ENCODE measurements around the gene ATG9B.
"Not testable (repeated sequence)": the region's sequence is repeated elsewhere in the genome, so short reads cannot be mapped to it uniquely, and the experiment has no call there.

Gene ATG9B

DNA sequence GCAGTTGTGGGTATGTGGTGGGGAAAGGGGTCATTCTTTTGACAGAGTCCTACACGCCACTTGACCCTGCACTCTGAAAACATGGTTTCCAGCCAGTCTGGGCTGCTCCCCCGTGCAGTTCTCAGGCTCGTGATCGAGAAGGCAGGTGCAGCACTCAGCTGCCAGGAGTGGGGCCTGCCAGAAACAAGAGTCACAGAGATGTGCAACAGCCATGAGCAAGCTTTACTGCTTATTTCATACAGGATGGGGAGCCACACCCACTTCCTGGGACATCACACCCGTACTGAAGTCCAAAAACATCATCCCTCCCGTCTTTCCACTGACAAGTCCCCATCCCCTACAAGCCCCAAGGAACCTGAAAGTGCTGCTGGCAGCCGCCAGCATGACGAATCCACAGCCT lies 9.3 kb downstream of the ATG9B start:
- H3K27ac ChIP-seq (ENCODE audit: low read depth, low read length) = no peak overlapping the region
- peaks cover 4% of the 10 kb centered on the region; the same call in 1 of the 2 replicates for H3K27me3 ChIP-seq (ENCODE audit: insufficient read depth, low read length)
- peaks cover 15% of the 10 kb centered on the region for H3K4me1 ChIP-seq (ENCODE audit: control insufficient read depth, insufficient read depth, low read length, unreplicated experiment)
- H3K79me2 ChIP-seq (ENCODE audit: control insufficient read depth, insufficient read depth, low read length, unreplicated experiment) = no peaks in the 10 kb centered on the region
- no peak overlapping the region for H3K4me3 ChIP-seq (ENCODE audit: low read depth, low read length)
- no peaks in the 10 kb centered on the region for H3K36me3 ChIP-seq (ENCODE audit: insufficient read depth, low read length)
- H2AFZ ChIP-seq (ENCODE audit: low read length, unreplicated experiment) = no peak overlapping the region

DNA sequence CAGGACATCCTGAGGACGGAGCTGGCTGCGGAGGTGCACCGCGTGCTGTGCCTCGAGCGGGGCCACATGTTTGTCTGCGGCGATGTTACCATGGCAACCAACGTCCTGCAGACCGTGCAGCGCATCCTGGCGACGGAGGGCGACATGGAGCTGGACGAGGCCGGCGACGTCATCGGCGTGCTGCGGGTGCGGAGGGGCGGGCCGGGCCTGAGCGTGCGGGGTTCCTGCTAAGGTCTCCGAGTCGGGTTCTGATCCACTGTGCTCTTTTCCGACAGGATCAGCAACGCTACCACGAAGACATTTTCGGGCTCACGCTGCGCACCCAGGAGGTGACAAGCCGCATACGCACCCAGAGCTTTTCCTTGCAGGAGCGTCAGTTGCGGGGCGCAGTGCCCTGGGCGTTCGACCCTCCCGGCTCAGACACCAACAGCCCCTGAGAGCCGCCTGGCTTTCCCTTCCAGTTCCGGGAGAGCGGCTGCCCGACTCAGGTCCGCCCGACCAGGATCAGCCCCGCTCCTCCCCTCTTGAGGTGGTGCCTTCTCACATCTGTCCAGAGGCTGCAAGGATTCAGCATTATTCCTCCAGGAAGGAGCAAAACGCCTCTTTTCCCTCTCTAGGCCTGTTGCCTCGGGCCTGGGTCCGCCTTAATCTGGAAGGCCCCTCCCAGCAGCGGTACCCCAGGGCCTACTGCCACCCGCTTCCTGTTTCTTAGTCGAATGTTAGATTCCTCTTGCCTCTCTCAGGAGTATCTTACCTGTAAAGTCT lies 10.4 kb downstream of the ATG9B start:
- Histone ChIP-seq H3K4me1 (ENCODE audit: control insufficient read depth, insufficient read depth, low read length, unreplicated experiment) (peaks cover 12% of the 10 kb centered on the region), H3K27ac (ENCODE audit: low read depth, low read length) (no peak overlapping the region), H3K79me2 (ENCODE audit: control insufficient read depth, insufficient read depth, low read length, unreplicated experiment) (no peaks in the 10 kb centered on the region), H2AFZ (ENCODE audit: low read length, unreplicated experiment) (peak overlapping the region; percentile 65), H3K4me3 (ENCODE audit: low read depth, low read length) (peak overlapping the region; percentile 73), H3K36me3 (ENCODE audit: insufficient read depth, low read length) (no peaks in the 10 kb centered on the region), H3K27me3 (ENCODE audit: insufficient read depth, low read length) (peaks cover 2% of the 10 kb centered on the region; the same call in 1 of the 2 replicates)

DNA sequence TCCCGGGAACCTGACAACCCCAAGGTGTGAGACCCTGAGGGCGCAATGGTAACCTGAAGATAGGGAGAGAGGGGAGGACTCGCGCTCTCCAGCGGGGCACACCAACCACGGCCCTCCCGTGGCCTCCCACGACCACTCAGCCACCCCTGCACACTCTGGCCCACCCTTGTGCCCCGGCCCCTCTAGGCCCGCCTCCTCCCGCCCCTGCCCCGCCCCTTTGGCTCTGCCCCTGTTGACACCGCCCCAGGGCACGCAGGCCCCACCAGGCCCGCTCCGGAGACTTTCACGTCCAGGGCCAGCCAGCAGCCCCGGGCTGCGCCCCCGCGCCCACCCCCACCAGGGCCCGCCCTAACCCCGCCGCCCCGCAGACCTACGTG lies 10.9 kb downstream of the ATG9B start:
- H3K4me1 ChIP-seq (ENCODE audit: control insufficient read depth, insufficient read depth, low read length, unreplicated experiment) = peaks cover 11% of the 10 kb centered on the region
- H3K27ac ChIP-seq (ENCODE audit: low read depth, low read length) = no peak overlapping the region
- H3K4me3 ChIP-seq (ENCODE audit: low read depth, low read length) = peak overlapping the region; percentile 73
- no peak overlapping the region for H2AFZ ChIP-seq (ENCODE audit: low read length, unreplicated experiment)
- no peaks in the 10 kb centered on the region for H3K36me3 ChIP-seq (ENCODE audit: insufficient read depth, low read length)
- no peaks in the 10 kb centered on the region for H3K27me3 ChIP-seq (ENCODE audit: insufficient read depth, low read length)
- no peaks in the 10 kb centered on the region for H3K79me2 ChIP-seq (ENCODE audit: control insufficient read depth, insufficient read depth, low read length, unreplicated experiment)

DNA sequence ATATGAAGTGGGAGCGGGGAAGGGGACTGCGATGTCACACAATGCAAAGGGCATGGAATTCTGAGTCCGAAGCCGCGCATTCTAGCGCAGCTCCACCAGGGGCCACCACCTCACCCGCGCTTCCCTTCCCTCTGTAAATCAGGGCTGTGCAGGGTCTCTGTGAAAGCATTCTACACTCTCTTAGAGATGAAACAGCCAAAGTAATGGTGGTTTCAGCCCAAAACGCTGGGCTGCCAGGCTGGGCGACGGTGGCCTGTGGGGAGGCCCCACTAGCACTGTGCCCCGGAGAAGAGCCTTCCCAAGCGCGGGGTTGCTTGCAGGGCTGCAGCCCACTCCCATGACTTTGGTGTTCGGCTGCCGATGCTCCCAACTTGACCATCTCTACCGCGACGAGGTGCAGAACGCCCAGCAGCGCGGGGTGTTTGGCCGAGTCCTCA lies 11.4 kb downstream of the ATG9B start:
- peak overlapping the region; percentile 73 for H3K4me3 ChIP-seq (ENCODE audit: low read depth, low read length)
- H3K36me3 ChIP-seq (ENCODE audit: insufficient read depth, low read length) = no peaks in the 10 kb centered on the region
- no peak overlapping the region for H3K27ac ChIP-seq (ENCODE audit: low read depth, low read length)
- no peak overlapping the region for H2AFZ ChIP-seq (ENCODE audit: low read length, unreplicated experiment)
- H3K79me2 ChIP-seq (ENCODE audit: control insufficient read depth, insufficient read depth, low read length, unreplicated experiment) = no peaks in the 10 kb centered on the region
- H3K4me1 ChIP-seq (ENCODE audit: control insufficient read depth, insufficient read depth, low read length, unreplicated experiment) = peaks cover 11% of the 10 kb centered on the region
- H3K27me3 ChIP-seq (ENCODE audit: insufficient read depth, low read length) = no peaks in the 10 kb centered on the region

DNA sequence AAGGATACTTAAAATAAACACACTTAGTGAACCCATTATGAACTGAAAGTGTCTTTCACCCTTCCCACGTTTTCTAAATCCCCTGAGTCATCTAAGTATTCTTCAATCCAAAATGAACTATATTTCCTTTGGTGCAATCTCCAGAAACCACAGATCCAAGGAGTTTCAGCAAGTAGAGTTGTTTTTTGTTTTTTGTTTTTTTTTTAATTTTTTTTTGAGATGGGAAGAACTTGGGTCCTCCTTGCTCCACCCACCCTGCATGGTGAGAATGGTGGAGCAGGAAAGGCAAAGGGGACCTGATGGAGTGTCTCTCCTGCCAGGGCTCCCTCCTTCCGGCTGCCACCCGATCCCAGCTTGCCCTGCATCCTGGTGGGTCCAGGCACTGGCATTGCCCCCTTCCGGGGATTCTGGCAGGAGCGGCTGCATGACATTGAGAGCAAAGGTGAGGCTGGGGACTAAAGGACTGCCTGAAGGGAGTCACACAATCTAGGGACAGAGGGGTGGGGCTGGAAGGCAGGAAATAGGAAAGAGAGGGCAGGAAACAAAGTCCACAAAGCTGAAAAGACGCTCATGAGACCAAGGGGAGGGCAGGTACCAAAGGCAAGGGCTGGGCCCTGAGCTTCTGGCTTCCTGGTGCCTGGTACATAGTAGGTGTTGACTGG lies 12.1 kb downstream of the ATG9B start:
- Histone ChIP-seq H3K4me3 (ENCODE audit: low read depth, low read length) (no peak overlapping the region), H3K79me2 (ENCODE audit: control insufficient read depth, insufficient read depth, low read length, unreplicated experiment) (no peaks in the 10 kb centered on the region), H2AFZ (ENCODE audit: low read length, unreplicated experiment) (no peak overlapping the region), H3K27me3 (ENCODE audit: insufficient read depth, low read length) (no peaks in the 10 kb centered on the region), H3K4me1 (ENCODE audit: control insufficient read depth, insufficient read depth, low read length, unreplicated experiment) (peaks cover 11% of the 10 kb centered on the region), H3K36me3 (ENCODE audit: insufficient read depth, low read length) (no peaks in the 10 kb centered on the region), H3K27ac (ENCODE audit: low read depth, low read length) (0 out of 2 replicates have a peak overlapping the region, but pooled peaks have one; percentile 5)

DNA sequence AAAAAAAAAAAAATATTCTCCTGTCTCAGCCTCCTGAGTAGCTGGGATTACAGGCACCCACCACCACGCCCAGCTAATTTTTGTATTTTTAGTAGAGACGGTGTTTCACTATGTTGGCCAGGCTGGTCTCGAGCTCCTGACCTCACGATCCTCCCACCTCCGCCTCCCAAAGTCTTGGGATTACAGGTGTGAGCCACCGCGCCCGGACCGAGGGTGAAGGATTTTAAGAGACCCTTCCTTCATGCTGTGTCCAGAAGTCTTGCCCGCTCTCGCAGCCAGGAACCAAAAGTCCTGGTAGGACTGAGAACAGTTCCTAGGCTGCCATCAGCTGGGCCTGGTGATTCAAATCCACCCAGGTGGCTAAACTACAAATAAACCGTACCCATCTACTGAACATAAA lies 12.7 kb downstream of the ATG9B start:
- not testable (repeated sequence) for H3K79me2 ChIP-seq (ENCODE audit: control insufficient read depth, insufficient read depth, low read length, unreplicated experiment); H3K4me3 ChIP-seq (ENCODE audit: low read depth, low read length); H2AFZ ChIP-seq (ENCODE audit: low read length, unreplicated experiment); H3K36me3 ChIP-seq (ENCODE audit: insufficient read depth, low read length); H3K27me3 ChIP-seq (ENCODE audit: insufficient read depth, low read length)
- Histone ChIP-seq H3K4me1 (ENCODE audit: control insufficient read depth, insufficient read depth, low read length, unreplicated experiment) (peaks cover 11% of the 10 kb centered on the region), H3K27ac (ENCODE audit: low read depth, low read length) (0 out of 2 replicates have a peak overlapping the region, but pooled peaks have one; percentile 5)

DNA sequence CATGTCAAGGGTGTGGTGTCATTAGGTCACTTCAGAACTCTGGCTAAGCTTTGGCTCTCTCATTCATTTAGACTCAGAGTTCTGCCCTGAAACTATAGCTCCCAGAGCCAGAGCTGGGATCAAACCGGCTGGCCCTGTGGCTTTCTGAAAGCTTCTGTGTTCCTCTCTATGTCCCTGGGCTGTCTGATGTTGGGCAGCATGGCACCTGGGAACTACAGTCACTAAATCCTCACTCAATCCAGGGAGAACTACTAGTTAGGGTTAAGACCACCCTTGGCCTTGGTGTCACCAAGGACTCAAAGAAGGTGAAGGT lies 13.2 kb downstream of the ATG9B start:
- H3K36me3 ChIP-seq (ENCODE audit: insufficient read depth, low read length) = no peaks in the 10 kb centered on the region
- no peak overlapping the region for H3K4me3 ChIP-seq (ENCODE audit: low read depth, low read length)
- peaks cover 11% of the 10 kb centered on the region for H3K4me1 ChIP-seq (ENCODE audit: control insufficient read depth, insufficient read depth, low read length, unreplicated experiment)
- H2AFZ ChIP-seq (ENCODE audit: low read length, unreplicated experiment) = peak overlapping the region; percentile 23
- no peak overlapping the region for H3K27ac ChIP-seq (ENCODE audit: low read depth, low read length)
- no peaks in the 10 kb centered on the region for H3K27me3 ChIP-seq (ENCODE audit: insufficient read depth, low read length)
- H3K79me2 ChIP-seq (ENCODE audit: control insufficient read depth, insufficient read depth, low read length, unreplicated experiment) = no peaks in the 10 kb centered on the region

DNA sequence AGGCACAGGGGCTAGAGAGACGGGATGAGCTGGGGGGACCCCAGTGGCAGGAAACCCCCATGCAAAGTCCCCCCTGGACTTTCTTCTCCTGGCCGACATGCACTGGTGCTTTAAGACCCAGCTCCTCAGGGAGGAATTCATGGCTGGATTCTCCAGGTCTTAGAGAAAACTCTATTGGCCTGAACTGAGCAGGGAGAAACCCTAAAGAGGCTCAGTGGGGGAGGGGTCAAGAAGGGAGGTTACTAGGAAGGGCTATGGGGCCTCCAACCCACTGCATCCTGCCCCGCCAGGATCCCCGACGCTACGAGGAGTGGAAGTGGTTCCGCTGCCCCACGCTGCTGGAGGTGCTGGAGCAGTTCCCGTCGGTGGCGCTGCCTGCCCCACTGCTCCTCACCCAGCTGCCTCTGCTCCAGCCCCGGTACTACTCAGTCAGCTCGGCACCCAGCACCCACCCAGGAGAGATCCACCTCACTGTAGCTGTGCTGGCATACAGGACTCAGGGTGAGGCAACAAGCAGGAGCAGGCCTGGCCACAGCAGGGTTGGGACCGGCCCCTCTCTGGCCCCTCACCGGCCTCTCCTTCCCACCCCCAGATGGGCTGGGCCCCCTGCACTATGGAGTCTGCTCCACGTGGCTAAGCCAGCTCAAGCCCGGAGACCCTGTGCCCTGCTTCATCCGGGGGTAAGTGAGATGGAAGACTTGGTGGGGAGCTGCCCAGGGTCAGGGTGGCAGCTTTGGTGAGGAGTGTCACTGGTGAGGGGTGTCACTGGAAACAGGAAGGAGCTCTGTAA lies 13.8 kb downstream of the ATG9B start:
- Histone ChIP-seq H3K36me3 (ENCODE audit: insufficient read depth, low read length) (no peaks in the 10 kb centered on the region), H3K4me3 (ENCODE audit: low read depth, low read length) (no peak overlapping the region), H2AFZ (ENCODE audit: low read length, unreplicated experiment) (peak overlapping the region; percentile 23), H3K27me3 (ENCODE audit: insufficient read depth, low read length) (no peaks in the 10 kb centered on the region), H3K27ac (ENCODE audit: low read depth, low read length) (no peak overlapping the region), H3K4me1 (ENCODE audit: control insufficient read depth, insufficient read depth, low read length, unreplicated experiment) (peaks cover 11% of the 10 kb centered on the region), H3K79me2 (ENCODE audit: control insufficient read depth, insufficient read depth, low read length, unreplicated experiment) (no peaks in the 10 kb centered on the region)

DNA sequence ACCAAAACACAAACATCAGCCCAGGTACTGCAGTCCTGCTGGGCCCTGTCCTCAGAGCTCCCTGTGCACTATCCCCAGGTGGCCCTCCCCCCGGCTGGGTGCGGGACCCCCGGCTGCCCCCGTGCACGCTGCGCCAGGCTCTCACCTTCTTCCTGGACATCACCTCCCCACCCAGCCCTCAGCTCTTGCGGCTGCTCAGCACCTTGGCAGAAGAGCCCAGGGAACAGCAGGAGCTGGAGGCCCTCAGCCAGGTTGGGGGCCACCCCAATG lies 14.3 kb downstream of the ATG9B start:
- no peaks in the 10 kb centered on the region for H3K36me3 ChIP-seq (ENCODE audit: insufficient read depth, low read length)
- H2AFZ ChIP-seq (ENCODE audit: low read length, unreplicated experiment) = no peak overlapping the region
- no peak overlapping the region for H3K27ac ChIP-seq (ENCODE audit: low read depth, low read length)
- peaks cover 2% of the 10 kb centered on the region; the same call in 1 of the 2 replicates for H3K27me3 ChIP-seq (ENCODE audit: insufficient read depth, low read length)
- no peak overlapping the region for H3K4me3 ChIP-seq (ENCODE audit: low read depth, low read length)
- H3K4me1 ChIP-seq (ENCODE audit: control insufficient read depth, insufficient read depth, low read length, unreplicated experiment) = peaks cover 11% of the 10 kb centered on the region
- no peaks in the 10 kb centered on the region for H3K79me2 ChIP-seq (ENCODE audit: control insufficient read depth, insufficient read depth, low read length, unreplicated experiment)

DNA sequence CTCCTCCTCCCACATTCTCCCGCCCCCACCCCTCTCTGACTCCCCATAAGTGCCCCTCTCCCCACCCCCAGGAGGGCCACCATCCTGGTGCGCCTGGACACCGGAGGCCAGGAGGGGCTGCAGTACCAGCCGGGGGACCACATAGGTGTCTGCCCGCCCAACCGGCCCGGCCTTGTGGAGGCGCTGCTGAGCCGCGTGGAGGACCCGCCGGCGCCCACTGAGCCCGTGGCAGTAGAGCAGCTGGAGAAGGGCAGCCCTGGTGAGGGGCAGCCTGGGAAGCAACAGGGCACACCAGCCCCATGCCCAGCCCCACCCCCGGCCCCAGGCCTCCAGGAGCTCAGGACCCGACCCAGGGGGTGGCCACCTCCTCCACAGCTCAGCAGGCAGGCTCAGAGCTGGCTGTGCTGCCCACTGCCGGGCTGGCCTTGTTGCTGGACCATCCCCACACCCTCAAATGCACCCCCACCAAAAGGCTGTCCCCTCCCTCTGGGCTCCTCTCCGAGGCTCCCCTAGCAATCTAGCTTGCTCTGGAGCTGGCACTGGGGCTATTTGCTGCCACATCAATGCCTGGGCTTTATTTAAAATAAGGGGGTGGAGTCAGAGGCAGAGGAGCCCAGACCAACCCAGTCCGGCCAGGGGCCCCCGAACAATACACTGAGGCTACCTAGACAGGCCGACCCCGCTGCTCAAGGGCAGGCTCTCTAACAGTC lies 14.8 kb downstream of the ATG9B start:
- Histone ChIP-seq H3K36me3 (ENCODE audit: insufficient read depth, low read length) (no peaks in the 10 kb centered on the region), H3K79me2 (ENCODE audit: control insufficient read depth, insufficient read depth, low read length, unreplicated experiment) (no peaks in the 10 kb centered on the region), H2AFZ (ENCODE audit: low read length, unreplicated experiment) (no peak overlapping the region), H3K4me3 (ENCODE audit: low read depth, low read length) (no peak overlapping the region), H3K4me1 (ENCODE audit: control insufficient read depth, insufficient read depth, low read length, unreplicated experiment) (peaks cover 11% of the 10 kb centered on the region), H3K27ac (ENCODE audit: low read depth, low read length) (no peak overlapping the region), H3K27me3 (ENCODE audit: insufficient read depth, low read length) (peaks cover 2% of the 10 kb centered on the region; the same call in 1 of the 2 replicates)
